Measurements from ENCODE around the gene TUB. TPM values are rescaled to one million over a fixed set of nuclear protein-coding genes. Genes with fewer than 3 reads are reported as not detected.

The TUB gene
- total RNA-seq, 1 donor from 2014 or later = 5.2 TPM

DNA sequence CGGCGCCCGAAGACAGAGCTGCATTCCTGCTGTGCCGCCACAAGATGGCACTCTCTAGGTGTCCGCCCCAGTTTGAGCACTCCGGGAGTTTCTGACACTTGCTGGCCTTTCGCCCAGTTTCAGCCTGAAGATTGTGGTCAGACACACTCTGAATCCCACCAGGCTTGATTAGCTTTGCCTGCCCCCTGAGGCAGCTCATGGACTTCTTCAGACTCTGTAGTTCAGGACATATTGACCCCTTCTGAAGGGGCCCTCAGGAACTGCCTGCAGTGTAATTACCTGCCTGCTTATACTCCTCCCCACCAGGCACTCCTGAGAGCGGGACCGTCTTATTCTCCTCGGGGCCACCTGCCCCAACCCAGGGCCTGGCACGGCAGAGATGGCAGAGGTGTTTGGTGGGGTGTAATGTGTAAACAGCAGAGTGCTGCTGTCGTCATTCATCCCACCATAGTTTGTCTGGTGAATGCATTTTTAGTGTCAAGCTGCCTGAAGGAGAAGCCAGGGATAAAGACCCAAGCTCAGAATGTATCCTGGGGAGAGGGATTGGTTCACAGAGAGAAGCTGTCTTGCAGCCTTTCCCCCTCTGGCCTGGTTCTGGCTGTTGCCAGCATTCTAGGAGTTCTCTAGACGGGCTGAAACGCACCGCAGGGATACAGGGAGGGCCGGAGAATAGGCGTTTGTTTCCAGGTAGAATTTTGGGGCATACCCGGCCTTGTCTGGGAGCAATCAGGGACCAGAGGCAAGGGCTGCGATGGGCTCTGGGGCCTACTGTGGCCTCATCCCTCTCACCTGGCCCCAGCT, 47.5 kb upstream of the TUB start:
- peak; percentile 84 to 87 for ATAC-seq
- intact Hi-C loops (cut with DNase I) = no loop called here
- TF ChIP-seq CTCF (IDR thresholded peaks at IDR 0.05) = peak; percentile 89
- no peak overlapping the region for H3K4me3 ChIP-seq
- peaks cover 19% of the 10 kb centered on the region for H3K27me3 ChIP-seq (ENCODE audit: low read depth)
- H3K9me3 ChIP-seq = no peaks in the 10 kb centered on the region
- H3K36me3 ChIP-seq = no peaks in the 10 kb centered on the region
- H3K27ac ChIP-seq = no peak overlapping the region
- peak; percentile 75 for DNase-seq
- no peaks in the 10 kb centered on the region for H3K4me1 ChIP-seq

DNA sequence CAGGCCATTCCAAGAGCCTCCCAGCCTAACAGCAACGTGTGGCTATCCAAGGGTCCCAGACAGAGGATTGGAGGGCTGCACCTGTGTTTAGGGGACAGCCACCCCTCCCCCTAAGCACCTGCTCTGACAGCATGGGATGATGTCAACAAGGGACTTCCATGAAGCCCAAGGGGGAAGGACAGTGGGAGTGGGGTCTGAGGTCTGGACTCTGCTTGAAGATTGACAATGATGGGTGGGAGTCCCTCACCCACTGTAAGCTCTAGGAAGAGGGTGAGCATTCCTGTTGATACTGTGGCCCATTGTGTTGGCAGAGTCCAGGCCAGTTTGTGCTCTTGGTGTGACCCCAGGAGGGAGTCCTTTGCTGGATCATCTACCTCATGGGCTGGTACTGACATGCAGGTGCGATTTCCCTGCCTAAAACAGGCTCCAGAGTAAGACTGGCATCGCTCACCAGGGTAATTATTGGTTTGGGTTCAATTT, 46.9 kb upstream of the TUB start:
- DNase-seq = no peak
- Histone ChIP-seq H3K4me1 (no peaks in the 10 kb centered on the region), H3K36me3 (no peaks in the 10 kb centered on the region), H3K27me3 (ENCODE audit: low read depth) (peaks cover 19% of the 10 kb centered on the region), H3K4me3 (no peak overlapping the region), H3K9me3 (no peaks in the 10 kb centered on the region), H3K27ac (no peak overlapping the region)
- intact Hi-C loops (cut with DNase I) = no loop called here
- no peak for TF ChIP-seq CTCF (IDR thresholded peaks at IDR 0.05)
- no peak for ATAC-seq

DNA sequence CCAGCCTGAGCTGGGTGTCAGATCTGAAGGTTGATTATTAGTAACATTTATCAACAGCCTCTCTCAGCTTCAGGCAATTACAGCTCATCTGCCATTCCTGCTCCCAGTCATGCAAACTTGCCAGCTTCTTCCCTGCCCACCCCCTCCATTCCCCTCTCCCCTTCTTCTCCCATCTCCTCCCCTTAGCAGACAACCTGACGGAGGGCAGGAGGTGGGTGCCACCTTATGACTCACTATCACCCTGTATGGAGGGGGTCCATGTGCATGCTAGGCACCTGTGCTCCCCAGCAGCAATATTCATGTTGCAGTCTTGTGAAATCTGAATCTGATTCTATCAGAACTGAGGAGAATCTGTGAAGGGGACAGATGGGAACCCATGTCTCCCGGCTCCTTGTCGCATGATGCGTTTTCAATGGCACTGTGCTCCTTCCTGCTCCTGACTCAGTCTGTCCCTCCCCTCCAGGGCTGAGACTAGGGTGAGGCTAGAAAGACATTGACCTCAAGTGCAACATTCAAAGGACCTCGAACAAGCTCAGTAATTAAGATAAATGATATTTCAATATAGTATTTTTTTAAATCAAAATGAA, 46.3 kb upstream of the TUB start:
- no peak for TF ChIP-seq CTCF (IDR thresholded peaks at IDR 0.05)
- no peak overlapping the region for H3K27ac ChIP-seq
- H3K27me3 ChIP-seq (ENCODE audit: low read depth) = peaks cover 19% of the 10 kb centered on the region
- DNase-seq = no peak
- no peak for ATAC-seq
- no peaks in the 10 kb centered on the region for H3K9me3 ChIP-seq
- intact Hi-C loops (cut with DNase I) = no loop called here
- no peaks in the 10 kb centered on the region for H3K36me3 ChIP-seq
- H3K4me1 ChIP-seq = no peaks in the 10 kb centered on the region
- no peak overlapping the region for H3K4me3 ChIP-seq

- TF ChIP-seq CTCF (IDR thresholded peaks at IDR 0.05) = no peak
- no peaks in the 10 kb centered on the region for H3K4me1 ChIP-seq
- no peak overlapping the region for H3K27ac ChIP-seq
- H3K4me3 ChIP-seq = no peak overlapping the region
- peaks cover 19% of the 10 kb centered on the region for H3K27me3 ChIP-seq (ENCODE audit: low read depth)
- no peaks in the 10 kb centered on the region for H3K9me3 ChIP-seq
- ATAC-seq (no peak), DNase-seq (no peak)
- intact Hi-C loops (cut with DNase I) = no loop called here
- no peaks in the 10 kb centered on the region for H3K36me3 ChIP-seq
Observed at GRCh38 chr11:8035200-8035855, 45.7 kb upstream of the TUB start.

DNA sequence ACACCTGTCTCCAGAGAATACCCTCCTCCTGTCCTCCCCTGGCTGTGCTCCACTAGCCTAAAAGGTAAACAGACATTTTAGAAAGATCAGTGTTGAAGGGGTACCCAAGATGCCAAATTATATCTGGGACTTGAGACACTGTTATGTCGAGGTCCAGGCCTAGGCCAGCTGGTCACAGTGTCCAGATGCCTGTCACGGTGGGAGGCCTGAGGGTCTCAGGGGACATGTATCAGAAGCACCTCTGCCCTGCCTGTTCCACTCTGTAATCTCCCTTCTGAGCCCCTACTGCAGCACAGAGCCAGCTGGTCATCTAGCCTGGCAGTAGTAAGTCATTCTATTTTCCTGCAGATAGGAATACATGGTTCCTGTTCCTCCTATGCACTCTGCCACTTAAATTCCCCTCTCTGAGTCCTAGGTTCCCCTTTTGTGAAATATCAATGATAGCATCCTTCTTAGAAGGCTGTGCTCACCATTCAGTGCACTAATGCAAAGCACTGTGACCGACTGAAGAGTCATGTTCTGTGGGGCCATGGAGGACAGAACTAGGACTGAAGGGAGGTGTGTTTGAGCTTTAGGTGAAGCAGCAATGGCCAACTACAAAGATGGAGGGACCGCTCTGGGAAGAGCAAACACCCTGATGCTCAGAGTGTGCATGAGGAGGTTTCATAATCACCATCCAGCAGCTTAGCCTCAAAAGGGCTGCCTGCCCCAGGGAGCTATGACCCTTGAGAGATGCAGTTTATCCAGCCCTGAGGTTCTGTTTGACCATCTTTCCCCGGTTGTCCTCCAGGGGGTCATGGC, 44.8 kb upstream of the TUB start:
- TF ChIP-seq CTCF (IDR thresholded peaks at IDR 0.05) = no peak
- no peak overlapping the region for H3K27ac ChIP-seq
- no peak overlapping the region for H3K4me3 ChIP-seq
- no peaks in the 10 kb centered on the region for H3K4me1 ChIP-seq
- H3K36me3 ChIP-seq = no peaks in the 10 kb centered on the region
- peaks cover 16% of the 10 kb centered on the region for H3K27me3 ChIP-seq (ENCODE audit: low read depth)
- no peaks in the 10 kb centered on the region for H3K9me3 ChIP-seq
- intact Hi-C loops (cut with DNase I) = no loop called here
- ATAC-seq = no peak
- DNase-seq = no peak
